Daoy (cell line): Measurements from ENCODE around the gene SLC7A6. TPM values are rescaled to one million over a fixed set of nuclear protein-coding genes. Genes with fewer than 3 reads are reported as not detected.

Source experiments
- DNase-seq: peaks from one replicate; pipeline ENCODE4 v3.0.0-alpha.2; 2015; ENCODE audit warnings: low read depth
- total RNA-seq: library from RNA; depleted of rRNA; stranded (reverse); fragments of >200 nt; shearing (Covaris generic); gene quantifications from 2 replicates; pipeline ENCODE4 v1.2.3, GENCODE V29; 2014

The SLC7A6 gene
- total RNA-seq, 1 experiment from 2014 or later = 18.3 TPM

GRCh38 chr16:68306633-68307032 lies 42.3 kb downstream of the SLC7A6 start:
- DNase-seq = no peak

- no peak for DNase-seq
Observed at GRCh38 chr16:68309799-68310198, 45.5 kb downstream of the SLC7A6 start.

- DNase-seq = no peak
Observed at GRCh38 chr16:68310437-68310773, 46.1 kb downstream of the SLC7A6 start.

GRCh38 chr16:68310774-68311511 lies 46.6 kb downstream of the SLC7A6 start, which contains the start of the genes PRMT7 and SLC7A6OS:
PRMT7 (plus strand) TSS chr16:68311019; CDS start chr16:68315980, 4,961 bp downstream.
SLC7A6OS (minus strand) TSS chr16:68310946; CDS start chr16:68310926, 20 bp downstream.
- peak; percentile 90 for DNase-seq

GRCh38 chr16:68313116-68313515 lies 48.8 kb downstream of the SLC7A6 start:
- DNase-seq = no peak

- no peak for DNase-seq
Observed at GRCh38 chr16:68319185-68319908, 55.0 kb downstream of the SLC7A6 start.

- DNase-seq = no peak
Observed at GRCh38 chr16:68324336-68324735, 60.0 kb downstream of the SLC7A6 start.

- no peak for DNase-seq
Observed at GRCh38 chr16:68324780-68325357, 60.5 kb downstream of the SLC7A6 start.

- peak; percentile 78 for DNase-seq
Observed at GRCh38 chr16:68328151-68328859, 64.0 kb downstream of the SLC7A6 start.

GRCh38 chr16:68328860-68329390 lies 64.6 kb downstream of the SLC7A6 start:
- DNase-seq = no peak

GRCh38 chr16:68331879-68332410 lies 67.6 kb downstream of the SLC7A6 start:
- DNase-seq = no peak

GRCh38 chr16:68332411-68333121 lies 68.2 kb downstream of the SLC7A6 start:
- no peak for DNase-seq

GRCh38 chr16:68335175-68335574 lies 70.8 kb downstream of the SLC7A6 start:
- DNase-seq = no peak

GRCh38 chr16:68338326-68339119 lies 74.2 kb downstream of the SLC7A6 start:
- DNase-seq = no peak

- DNase-seq = no peak
Observed at GRCh38 chr16:68339214-68339613, 74.9 kb downstream of the SLC7A6 start.

- DNase-seq = no peak
Observed at GRCh38 chr16:68342620-68343019, 78.3 kb downstream of the SLC7A6 start.

GRCh38 chr16:68343137-68343536 lies 78.8 kb downstream of the SLC7A6 start:
- no peak for DNase-seq

- DNase-seq = no peak
Observed at GRCh38 chr16:68344252-68344651, 79.9 kb downstream of the SLC7A6 start.

GRCh38 chr16:68345351-68345810 lies 81.1 kb downstream of the SLC7A6 start:
- DNase-seq = no peak
